Stimulated activated CD4-positive, alpha-beta T cell treated with anti-CD3 and anti-CD28 coated beads, Interleukin-2, amount 100 ng/mL, for 48 hours (primary cell): ENCODE data around the gene CEP63.
A peak's percentile ranks its signal among the peaks of the same experiment; 100 is the strongest.

Experiments
- DNase-seq, 2 donors: peaks; one replicate each; pipeline ENCODE4 v3.0.0-alpha.2; 2020

The CEP63 gene

DNA sequence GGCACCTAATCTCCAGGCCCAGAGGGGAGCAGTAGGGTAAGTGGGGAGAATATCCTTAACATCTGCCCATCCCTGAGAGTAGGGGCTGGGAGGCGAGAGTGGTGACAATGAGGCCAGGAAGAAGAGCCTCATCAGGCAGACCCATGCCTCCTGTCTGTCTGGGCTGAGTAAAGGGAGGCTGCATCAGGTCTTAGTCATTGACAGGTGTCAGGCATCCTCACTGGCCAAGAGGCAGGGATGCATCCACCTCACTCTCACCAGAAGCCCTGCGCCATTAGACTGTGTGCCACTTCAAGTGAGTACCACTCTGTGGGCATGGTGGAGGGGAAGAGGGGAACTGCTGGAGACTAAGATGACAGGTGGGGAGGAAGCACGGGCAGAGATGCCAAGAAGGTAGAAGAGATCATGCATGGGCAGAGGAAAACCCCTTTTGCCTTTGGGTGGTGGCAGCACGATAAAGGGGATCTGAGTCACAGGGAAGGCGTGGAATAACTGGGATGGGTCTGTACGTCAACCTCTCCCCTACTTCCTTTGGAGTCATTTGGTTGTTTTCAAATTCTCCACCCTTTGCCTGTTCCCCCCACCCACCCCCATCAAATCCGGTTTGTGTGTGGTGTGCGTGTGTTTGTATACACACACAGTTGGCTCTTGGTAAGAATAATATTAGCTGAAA, 14.2 kb upstream of the CEP63 start:
- DNase-seq: no peak

DNA sequence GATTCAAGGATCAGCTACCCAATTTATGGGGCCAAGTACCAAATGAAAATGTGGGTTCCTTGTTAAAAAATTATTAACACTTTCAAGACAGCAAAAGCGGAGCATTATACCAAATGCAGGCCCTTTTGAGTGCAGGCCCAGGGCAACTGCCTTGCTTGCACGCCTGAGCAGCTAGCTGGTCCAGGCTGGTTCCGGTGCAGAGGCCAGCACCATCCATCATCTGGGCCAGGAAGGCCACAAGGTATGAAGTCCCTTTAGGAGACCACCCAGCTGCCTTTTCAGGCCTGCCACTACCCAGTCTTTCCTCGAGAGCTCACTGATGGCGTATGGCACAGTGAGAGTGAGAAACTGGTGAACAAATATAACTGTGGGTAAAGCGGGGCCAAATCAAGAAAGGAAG, 13.0 kb upstream of the CEP63 start:
- DNase-seq: no peak

DNA sequence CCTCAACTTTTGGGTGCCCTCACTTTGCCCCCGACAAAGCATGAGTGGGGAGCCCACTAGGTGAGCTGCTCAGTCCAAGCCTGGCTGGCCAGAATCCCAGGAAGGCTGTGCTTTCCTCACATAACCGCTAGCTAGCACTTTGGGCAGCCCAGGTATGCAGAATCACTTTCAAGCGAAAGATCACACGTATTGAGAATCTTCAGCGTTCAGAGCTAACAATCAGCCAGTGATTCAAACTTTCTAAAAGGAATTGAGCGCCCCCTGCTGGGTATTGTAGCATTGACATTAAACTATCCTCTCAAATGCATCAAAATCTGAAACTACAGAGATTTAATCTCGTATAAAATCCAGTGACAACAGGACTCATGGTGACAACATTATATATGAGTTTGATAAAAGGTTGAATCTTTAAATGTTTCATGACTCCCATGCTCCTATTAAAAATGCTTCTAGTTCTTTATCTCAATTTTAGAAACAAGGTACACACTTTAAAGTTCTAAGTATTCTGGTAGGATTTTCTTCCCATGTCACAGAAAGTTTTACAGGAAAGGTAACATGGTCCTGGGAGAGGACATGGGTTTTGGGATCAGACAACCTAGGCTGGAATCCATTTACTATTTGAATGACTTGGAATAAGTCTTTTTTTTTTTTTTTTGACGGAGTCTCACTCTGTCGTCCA, 11.8 kb upstream of the CEP63 start:
- peak; percentile 83 to 87 for DNase-seq

DNA sequence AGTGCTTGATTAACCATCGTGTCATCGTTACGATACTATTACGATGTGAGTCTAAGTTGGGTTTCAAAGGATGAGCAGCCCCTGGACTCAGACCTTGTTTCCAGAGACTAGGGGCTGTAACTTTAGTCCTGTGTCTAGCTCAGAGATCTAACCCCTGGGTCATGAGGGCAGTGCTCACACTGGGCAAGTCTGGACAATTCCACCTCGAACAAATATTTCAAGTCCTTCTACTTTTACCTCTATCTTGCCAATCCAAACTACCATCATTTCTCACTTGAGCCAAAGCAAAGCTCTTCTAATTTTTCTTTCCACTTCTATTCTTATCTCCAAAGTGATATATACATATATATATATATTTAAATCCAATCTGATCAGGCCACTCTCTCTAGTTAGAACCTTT, 10.9 kb upstream of the CEP63 start:
- no peak for DNase-seq

DNA sequence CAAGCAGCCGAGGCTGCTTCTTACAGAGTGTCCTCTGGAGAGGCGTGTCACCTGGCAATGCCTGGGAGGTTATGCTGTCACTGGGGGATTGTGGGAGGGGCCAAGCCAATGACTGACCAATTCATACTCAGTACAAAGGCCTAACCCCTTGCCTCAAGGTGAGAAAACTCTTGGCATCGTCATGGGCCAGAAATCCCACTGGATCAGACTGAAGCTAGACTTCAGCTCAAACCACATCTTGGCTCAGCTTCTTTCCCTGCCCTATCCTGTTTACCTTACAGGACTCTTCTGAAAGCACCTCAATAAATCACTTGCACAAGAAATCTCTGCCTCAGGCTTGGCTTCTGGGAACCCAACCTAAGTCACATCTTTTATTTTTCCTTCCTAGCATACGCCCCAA, 9.6 kb upstream of the CEP63 start:
- DNase-seq: no peak

DNA sequence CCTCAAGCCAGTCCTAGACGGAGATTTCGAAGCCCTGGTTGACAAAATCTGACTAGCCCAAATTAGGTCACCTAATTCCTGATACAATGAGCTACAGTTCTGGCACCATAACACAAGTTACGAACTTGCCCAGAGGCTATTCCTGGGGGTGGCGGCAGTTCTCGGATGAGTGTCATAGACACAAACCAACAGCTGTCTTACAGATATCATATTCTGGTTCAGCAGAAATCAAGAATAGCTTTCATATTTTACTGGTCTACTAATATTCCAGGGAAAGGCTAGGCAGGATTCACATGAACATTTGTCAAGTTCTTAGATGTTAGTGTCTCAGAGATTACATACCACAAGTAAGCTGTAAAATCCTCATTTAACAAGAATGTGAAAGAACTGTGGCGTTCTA, 8.9 kb upstream of the CEP63 start:
- no peak for DNase-seq

DNA sequence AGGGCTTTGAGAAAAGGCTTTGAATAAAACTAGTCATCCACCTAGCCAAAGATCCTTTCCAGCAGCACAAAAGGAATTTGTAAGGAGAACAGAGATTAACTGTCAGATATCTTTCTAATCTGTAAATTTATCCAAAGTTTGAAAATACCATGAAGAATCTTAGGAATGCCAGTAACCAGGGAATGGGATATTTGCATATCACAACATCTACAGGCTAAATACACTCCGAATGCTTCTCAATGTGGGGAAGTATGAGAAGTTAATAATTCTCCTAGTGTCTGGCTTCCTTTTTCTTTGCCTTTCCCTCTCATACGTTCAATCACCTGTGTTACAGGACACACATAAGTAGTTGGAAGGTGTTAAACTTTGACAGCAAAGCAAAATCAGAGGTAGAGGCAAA, 7.9 kb upstream of the CEP63 start:
- DNase-seq: no peak

DNA sequence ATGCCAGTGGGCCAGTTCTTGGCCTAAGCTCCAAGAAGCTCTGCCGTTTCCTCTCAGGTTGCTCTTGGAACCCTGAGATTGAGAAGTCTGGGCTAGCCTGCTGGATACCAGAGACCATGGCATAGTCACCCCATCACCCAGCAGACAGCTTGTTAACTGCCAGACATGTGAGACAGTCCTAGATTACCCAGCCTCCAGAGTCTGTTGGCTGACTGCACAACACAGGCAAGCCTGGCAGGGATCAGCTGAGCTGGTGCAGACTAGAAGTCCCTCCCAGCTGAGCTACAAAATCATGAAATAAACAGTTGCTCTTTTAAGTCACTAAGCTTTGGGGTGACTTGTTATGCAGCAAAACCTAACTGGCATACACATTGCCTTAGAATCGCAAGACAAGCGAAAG, 5.3 kb upstream of the CEP63 start:
- DNase-seq: no peak

DNA sequence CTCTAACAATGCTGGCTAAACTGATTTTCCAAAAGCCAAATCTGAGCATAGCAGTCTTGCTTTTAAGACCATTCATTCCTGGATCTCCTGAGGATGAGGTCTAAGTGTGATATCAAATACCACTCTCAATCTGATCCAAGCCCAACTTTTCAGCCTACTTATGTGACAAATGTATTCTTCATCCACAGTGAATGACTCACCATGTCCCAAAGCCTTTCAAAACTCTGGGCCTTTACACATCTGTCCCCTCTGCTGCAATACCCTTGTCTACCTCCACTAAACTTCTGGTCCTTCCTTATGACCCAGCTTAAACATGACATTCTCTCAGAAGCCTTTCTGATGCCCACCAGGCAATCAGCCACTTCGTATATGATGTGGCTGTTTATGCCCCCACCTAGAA, 4.7 kb upstream of the CEP63 start:
- DNase-seq: no peak

DNA sequence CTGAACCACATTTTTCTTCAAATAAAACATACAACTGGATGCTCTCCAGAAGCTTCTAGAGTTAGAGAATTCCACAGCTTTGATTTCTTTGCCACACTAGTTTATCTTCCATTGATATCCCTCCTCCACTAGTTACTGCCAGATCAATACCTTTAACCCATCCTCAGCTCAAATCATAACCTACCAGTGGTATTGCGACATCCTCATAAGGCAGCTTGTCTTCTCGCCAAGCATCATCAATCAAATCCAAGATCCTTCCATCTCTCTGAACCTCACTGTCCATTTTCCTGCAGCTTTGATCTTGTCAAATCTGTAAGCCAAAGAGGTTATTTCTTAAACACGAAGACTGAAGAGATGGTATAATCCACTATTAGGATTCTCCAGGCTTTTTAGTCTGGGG, 3.2 kb upstream of the CEP63 start:
- DNase-seq: no peak

DNA sequence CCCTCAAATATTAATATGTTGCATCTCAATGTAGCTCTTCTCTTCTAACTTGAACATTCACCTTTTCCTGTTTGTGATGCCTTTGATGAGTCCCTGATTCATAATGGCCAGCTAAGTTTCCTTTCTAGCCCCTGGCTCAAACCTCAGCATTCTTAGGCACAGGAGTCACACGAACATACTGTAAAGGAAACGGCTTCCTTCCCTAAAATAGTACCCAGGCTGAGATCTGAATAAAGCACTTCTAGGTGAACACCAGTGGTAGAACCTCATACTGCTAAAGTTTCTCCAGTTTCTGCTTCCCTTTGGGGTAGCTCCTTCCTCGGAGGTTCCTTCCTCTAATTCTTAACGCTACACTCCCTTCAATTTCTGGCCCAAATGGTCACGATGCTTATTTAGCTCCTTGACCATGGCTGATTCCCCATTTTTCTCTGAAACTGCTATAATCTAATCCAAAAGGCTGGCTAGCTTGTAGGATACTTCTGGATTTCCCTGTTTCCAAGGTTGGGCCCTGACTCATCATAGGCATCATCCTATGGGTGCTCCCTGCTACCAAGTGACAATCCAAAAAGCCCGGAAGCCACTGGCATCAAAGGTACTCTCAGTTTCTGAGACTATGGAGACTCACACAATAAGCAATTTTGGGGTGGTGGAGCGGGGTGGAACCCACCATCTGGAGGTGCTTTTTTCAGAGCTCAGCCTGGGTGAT, 2.5 kb upstream of the CEP63 start:
- DNase-seq: no peak

DNA sequence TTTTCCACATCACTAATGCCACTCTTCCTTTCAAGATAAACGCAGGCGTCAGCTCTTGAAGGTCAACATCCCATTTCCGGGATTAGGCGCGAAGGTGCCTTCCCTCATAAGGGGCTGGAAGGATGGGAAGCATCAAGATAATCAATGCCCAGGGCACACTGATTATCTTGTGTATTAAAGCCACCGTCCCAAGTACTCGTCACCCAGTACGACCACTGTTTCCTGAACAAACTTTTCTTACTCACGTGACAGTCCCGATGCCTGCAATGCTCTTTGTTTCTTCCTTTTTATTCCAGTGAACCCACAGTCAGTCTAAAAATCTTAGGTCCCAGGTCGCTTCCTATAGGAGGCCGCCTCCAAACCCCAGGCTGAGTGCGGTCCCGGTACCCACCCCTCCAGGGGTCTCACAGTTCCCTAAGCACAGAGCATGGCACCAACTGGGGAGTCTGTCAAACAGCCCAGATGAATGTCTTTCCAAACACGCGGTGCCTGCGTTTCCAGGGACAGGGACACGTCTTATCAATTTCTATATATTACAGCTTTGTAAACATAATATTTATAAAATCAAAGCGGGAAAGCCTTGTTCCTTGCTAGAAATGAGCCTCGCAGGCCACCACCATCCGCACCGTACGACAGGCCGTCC, 661 bp upstream of the CEP63 start:
- peak in 1 of 2 donors; percentile 13 for DNase-seq

DNA sequence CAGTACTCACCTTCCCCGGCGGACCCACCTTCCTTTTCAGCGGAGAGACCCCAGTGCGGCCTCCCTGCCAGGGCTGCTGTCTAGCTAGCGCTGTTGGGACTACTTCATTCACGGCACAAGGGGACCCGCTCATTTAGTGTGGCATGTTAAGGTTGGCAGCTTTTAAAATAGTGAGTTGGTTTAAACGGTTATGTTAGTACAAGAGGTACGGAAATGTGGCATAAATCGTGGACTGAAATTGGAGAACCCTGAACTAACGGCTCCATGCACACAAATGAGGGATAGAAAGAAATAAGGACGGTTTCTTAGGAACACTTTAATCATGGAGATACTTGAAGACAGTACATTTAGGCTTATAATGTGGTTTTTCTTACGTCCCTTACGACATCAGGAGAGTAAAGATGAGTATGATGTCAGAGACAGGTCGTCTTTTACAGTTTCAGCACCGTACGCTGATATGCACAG, 752 bp downstream of the CEP63 start:
- DNase-seq: peak in 1 of 2 donors; percentile 15

DNA sequence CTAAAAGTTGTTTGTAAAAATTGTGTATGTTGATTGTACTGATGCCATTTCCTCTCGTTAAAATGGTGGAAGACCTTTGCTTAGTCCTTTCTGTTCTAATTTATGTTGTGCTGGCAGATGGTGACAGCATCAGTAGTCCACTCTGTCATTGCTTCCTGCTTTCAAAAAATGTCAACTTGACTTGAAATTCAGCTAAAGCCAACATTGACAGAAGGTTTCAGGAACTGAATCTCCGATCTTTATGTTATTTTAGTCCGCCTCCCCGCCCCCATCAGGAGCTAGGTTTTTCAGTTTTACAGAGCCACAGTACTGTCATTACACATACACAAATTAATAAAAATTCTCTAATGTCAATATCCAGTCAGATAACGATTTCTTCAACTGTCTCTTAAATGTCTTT, 1.5 kb downstream of the CEP63 start:
- no peak for DNase-seq

DNA sequence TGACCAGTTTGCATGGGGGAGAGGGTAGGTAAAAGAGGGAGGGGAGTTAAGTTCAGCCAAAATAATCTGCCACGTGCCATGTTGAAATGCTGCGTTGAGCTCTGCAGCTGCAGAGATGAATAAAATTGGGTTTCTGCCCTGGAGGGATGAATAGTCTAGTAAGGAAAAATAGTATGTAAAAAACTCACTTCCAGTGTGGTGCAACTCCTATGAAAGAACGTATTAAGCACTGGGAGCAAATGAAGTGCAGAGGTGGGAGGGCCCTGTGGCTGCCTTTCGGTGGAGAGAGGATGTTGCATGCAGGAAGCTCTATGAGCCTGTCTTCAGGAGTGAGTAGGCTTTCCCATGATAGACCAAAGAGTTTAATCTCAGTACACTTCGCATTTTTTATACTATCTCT, 8.6 kb downstream of the CEP63 start:
- DNase-seq: no peak

DNA sequence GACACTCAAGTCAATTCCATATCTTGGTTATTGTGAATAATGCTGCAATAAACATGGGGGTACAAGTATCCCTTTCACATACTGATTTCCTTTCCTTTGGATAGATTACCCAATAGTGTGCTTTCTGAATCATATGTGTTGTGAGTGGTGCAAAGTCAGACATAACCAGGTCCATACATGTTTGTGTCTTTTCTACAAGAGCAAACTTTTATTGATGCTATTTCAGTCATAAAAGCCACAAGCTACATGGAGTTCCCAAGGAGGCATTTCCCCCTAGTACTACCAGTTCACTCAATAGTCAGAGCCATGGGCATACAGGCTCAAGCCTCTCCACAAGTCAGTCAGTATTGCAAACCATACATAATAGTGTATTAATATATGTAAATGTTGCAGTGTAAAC, 10.1 kb downstream of the CEP63 start:
- DNase-seq: no peak

DNA sequence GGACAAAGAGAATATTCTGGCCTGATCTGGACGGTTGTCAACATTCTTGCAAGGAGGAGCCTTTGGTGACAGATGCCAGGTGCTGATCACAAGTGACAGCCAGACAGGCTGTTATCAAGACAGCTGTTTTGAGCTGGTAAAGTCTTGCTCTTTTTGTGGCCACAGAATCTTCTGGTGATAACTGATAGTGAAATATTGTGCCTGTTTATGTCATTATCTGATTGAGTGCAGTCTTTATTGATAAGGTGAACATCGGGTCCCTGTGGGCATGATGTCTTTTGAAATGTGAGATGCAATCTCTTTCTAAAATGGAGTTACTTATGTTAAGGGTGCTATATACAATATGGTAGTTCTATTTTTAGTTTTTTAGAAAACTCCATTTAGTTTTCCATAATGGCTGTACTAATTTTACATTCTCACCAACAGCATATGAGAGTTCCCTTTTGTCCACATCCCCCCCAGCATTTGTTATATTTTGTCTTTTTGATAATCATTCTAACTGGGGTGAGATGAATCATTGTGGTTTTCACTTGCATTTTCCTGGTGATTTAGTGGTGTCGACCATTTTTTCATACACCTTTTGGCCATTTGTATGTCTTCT, 10.7 kb downstream of the CEP63 start:
- DNase-seq: no peak

DNA sequence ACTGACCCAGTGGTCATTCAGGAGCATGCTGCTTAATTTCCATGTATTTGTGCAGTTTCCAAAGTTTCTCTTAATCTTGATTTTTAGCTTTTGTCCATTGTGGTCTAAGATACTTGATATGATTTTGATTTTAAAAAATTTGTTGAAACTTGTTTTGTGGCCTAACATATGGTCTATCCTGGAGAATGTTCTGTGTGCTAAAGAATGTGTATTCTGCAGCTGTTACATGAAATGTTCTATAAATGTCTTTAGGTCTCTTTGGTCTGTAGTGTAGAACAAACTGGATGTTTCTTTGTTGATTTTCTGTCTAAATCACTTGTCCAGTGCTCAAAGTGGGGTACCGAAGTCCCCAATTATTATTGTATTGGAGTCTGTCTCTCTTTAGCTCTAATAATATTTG, 17.4 kb downstream of the CEP63 start:
- DNase-seq: no peak

DNA sequence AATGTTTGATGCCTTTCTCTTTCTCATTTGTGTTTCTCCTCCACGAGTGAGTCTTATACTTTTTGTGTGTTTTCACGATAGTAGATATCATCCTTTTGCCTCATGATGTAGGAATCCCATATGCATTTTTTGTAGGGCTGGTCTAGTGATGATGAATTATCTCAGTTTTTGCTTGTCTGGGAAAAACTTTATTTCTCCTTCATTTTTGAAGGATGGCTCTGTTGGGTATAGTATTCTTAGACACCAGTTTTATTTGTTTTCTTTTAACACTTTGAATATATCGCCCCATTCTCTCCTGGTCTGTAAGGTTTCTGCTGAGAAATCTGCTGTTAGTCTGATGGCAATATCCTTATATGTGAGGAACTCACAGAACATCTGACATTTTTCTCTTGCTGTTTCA, 18.3 kb downstream of the CEP63 start:
- DNase-seq: no peak

DNA sequence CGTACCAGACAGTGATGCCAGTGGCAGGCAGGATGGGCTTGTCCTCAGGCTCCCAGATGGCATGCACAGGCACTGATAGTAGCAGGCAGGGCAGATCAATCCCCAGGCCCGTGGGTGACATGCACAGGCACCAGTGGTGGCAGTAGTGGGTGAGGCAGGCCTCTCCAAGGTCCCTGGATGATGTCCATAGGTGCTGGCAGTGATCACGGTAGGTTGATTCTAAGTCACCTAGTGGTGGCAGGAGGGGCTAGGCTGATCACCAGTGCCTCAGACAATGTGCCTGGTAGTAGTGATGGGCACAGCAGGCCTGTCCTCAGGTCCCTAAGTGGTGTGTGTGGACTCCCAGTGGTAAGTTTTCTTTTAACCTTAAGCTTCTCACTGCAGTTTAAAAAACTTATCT, 19.6 kb downstream of the CEP63 start:
- no peak for DNase-seq

DNA sequence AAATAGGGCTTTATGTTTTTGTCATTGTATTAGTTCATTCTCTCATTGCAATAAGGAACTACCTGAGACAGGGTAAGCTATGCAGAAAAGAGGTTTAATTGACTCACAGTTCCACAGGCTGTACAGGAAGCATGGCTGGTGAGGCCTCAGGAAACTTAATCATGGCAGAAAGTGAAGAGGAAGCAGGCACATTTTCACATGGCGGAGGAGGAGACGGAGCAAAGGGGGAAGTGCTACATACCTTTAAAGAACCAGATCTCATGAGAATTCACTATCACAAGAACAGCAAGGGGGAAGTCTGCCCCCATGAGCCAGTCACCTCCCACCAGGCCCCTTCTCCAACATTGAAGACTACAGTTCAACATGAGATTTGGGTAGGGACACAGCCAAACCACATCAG, 25.6 kb downstream of the CEP63 start:
- no peak for DNase-seq

DNA sequence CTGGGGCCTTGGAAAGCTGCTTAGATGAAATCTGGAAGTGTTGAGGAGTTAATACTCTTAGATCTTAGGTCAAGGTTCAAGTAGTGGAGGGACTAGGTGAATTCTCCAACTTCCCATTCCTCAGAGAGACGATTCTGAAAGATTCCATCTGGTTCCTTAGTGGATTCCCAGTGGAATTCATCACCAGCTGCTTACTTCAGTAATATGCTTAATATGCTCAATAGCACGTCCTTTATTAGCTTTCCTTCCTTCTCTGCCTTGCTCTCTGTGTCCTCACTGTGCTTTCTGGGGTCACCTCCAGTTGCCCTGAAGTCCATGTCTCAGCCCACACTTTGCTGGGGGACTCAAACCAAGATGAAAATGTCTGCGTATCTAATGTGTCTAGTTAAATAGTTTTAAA, 31.0 kb downstream of the CEP63 start:
- DNase-seq: no peak

DNA sequence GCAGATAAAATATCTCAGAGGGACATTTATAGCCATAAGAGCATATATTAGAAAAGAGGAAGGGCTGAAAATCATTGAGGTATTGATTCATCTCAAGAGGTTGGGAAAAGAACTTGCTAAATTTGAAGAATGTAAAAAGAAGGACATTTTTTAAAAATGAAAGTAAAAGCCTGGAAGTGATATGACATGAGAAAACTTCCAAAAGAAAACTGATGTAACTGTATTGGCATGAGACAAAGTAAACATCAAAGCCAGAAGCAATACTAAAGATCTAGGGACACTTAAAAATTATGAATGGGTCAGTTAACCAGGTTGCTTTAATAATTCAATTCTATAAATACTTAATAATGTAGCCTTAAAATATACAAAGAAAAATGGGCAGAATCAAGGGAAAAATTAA, 31.9 kb downstream of the CEP63 start:
- no peak for DNase-seq
